B cell (primary cell): Measurements from ENCODE around the gene ZNF789.

Experiments
- CTCF ChIP-seq: fragments of 200-600 bp; IDR thresholded peaks from one replicate; pipeline ENCODE4 v1.8.0; 2022; ENCODE audit warnings: antibody characterized with exemption, mild to moderate bottlenecking
- EZH2 ChIP-seq: IDR thresholded peaks from 2 replicates; pipeline ENCODE4 v1.6.1; 2012; ENCODE audit warnings: borderline replicate concordance, low read depth, mild to moderate bottlenecking, moderate library complexity, low read length; ENCODE audit not compliant: insufficient read depth, poor library complexity, severe bottlenecking

DNA sequence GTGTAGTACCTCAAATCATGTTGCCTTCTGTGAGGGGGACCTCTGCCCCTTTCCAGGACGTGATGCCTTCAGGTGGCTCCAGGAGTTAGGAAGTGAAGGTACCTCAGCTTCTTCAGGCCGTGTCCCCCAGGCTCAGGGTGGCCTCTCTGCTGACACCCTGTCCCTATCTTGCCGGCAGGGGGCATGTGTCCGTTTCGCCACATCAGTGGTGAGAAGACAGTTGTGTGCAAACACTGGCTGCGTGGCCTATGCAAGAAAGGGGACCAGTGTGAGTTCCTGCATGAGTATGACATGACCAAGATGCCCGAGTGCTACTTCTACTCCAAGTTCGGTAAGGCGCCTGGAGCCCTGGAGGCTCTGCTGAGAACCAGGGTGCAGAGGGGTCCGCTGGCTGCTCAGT lies 24.7 kb upstream of the ZNF789 start:
- no peak for TF ChIP-seq CTCF
- no peak for TF ChIP-seq EZH2
